Fibroblast of pulmonary artery (primary cell): Measurements from ENCODE around the gene RARG.

ENCODE experiments used
- DNase-seq: peaks from one replicate; pipeline ENCODE4 v3.0.0-alpha.2; 2010; ENCODE audit warnings: low read depth
- H3K4me3 ChIP-seq: replicated peaks from 2 replicates; pipeline ENCODE4 v1.5.1; 2011; ENCODE audit warnings: low read depth, mild to moderate bottlenecking, control low read depth, low read length, moderate library complexity
- CTCF ChIP-seq: IDR thresholded peaks from 2 replicates; pipeline ENCODE4 v1.5.1; 2011; ENCODE audit warnings: mild to moderate bottlenecking, control low read depth, low read length, inconsistent platforms; ENCODE audit errors: missing control alignments

The RARG gene

GRCh38 chr12:53244337-53244736 is 12.3 kb upstream of the RARG start:
- no peak for DNase-seq
- TF ChIP-seq CTCF, result no peak
- no peak overlapping the region for H3K4me3 ChIP-seq

- H3K4me3 ChIP-seq, result no peak overlapping the region
- no peak for TF ChIP-seq CTCF
- DNase-seq, result no peak
Measured at GRCh38 chr12:53241623-53242412, 9.8 kb upstream of the RARG start.

- DNase-seq, result no peak
- TF ChIP-seq CTCF, result no peak
Measured at GRCh38 chr12:53239643-53240258, 7.7 kb upstream of the RARG start.

GRCh38 chr12:53236443-53237111 is 4.6 kb upstream of the RARG start:
- H3K4me3 ChIP-seq, result no peak overlapping the region
- TF ChIP-seq CTCF, result no peak
- no peak for DNase-seq

More at GRCh38 chr12:53239643-53240258, 7.7 kb upstream of the RARG start:
- no peak overlapping the region for H3K4me3 ChIP-seq

- no peak for TF ChIP-seq CTCF
Measured at GRCh38 chr12:53235742-53236442, 3.9 kb upstream of the RARG start.

GRCh38 chr12:53235164-53235563 is 3.2 kb upstream of the RARG start:
- no peak overlapping the region for H3K4me3 ChIP-seq
- DNase-seq, result no peak
- no peak for TF ChIP-seq CTCF

More at GRCh38 chr12:53235742-53236442, 3.9 kb upstream of the RARG start:
- no peak overlapping the region for H3K4me3 ChIP-seq
- no peak for DNase-seq
